Activated T-helper 1 cell treated with anti-CD3 and anti-CD28 coated beads, Interleukin-2, amount 50 U/mL, for 16 hours (primary cell): ENCODE results near the gene PLAC9.

Experiments
- DNase-seq, 2 donors: peaks; one replicate each; pipeline ENCODE4 v3.0.0-alpha.2; 2020; ENCODE audit warnings: low read depth in 1 of 2, low spot score in 1 of 2

Gene PLAC9

GRCh38 chr10:80177781-80178636, 45.5 kb downstream of the PLAC9 start:
- no peak for DNase-seq

- no peak for DNase-seq
Observed at GRCh38 chr10:80182986-80183385, 50.5 kb downstream of the PLAC9 start.

- DNase-seq = no peak
Observed at GRCh38 chr10:80183436-80183835, 50.9 kb downstream of the PLAC9 start.

GRCh38 chr10:80184291-80184690, 51.8 kb downstream of the PLAC9 start:
- no peak for DNase-seq

GRCh38 chr10:80185578-80186299, 53.2 kb downstream of the PLAC9 start:
- DNase-seq = no peak

- DNase-seq = no peak
Observed at GRCh38 chr10:80186364-80187012, 54.0 kb downstream of the PLAC9 start.

GRCh38 chr10:80187060-80187459, 54.5 kb downstream of the PLAC9 start:
- no peak for DNase-seq

- peak; percentile 52 to 60 for DNase-seq
Observed at GRCh38 chr10:80187465-80188409, 55.2 kb downstream of the PLAC9 start.

- no peak for DNase-seq
Observed at GRCh38 chr10:80188713-80189112, 56.2 kb downstream of the PLAC9 start.

GRCh38 chr10:80191589-80192270, 59.2 kb downstream of the PLAC9 start:
- no peak for DNase-seq

GRCh38 chr10:80192553-80192952, 60.0 kb downstream of the PLAC9 start:
- DNase-seq = no peak

GRCh38 chr10:80194373-80195045, 62.0 kb downstream of the PLAC9 start:
- no peak for DNase-seq
